Suprapubic skin (tissue), 4 donors: ENCODE data around the gene KCP. TPM values are rescaled to one million over a fixed set of nuclear protein-coding genes. Genes with fewer than 3 reads are reported as not detected.
A peak's percentile ranks its signal among the peaks of the same experiment; 100 is the strongest.

ENCODE experiments used
- DNase-seq, 2 donors: peaks; one replicate each; pipeline ENCODE4 v3.0.0-alpha.2; 2019; ENCODE audit warnings: low spot score in 2 of 2
- H3K27ac ChIP-seq: fragments of 200-600 bp; sonication (generic); one replicate; pipeline ENCODE4 v1.5.1; 2019
- H3K27me3 ChIP-seq: fragments of 200-600 bp; sonication (generic); one replicate; pipeline ENCODE4 v1.5.1; 2019
- H3K36me3 ChIP-seq: fragments of 200-600 bp; sonication (generic); one replicate; pipeline ENCODE4 v1.5.1; 2019
- H3K4me1 ChIP-seq: fragments of 200-600 bp; sonication (generic); one replicate; pipeline ENCODE4 v1.5.1; 2019
- H3K4me3 ChIP-seq: fragments of 200-600 bp; sonication (generic); one replicate; pipeline ENCODE4 v1.5.1; 2019; ENCODE audit warnings: mild to moderate bottlenecking
- H3K9me3 ChIP-seq: fragments of 200-600 bp; sonication (generic); one replicate; pipeline ENCODE4 v1.5.1; 2019
- CTCF ChIP-seq, 2 donors: fragments of 200-600 bp in 1 of 2; fragments of 450-650 bp in 1 of 2; sonication (generic) in 1 of 2; IDR thresholded peaks; one replicate each; pipeline ENCODE4 v1.5.1; 2016 to 2019; ENCODE audit warnings: antibody characterized with exemption in 2 of 2, mild to moderate bottlenecking in 1 of 2, moderate library complexity in 1 of 2
- EP300 ChIP-seq: sonication (generic); formaldehyde crosslinking; IDR thresholded peaks from one replicate; pipeline ENCODE4 v1.6.1; 2017; ENCODE audit warnings: antibody characterized with exemption
- POLR2A ChIP-seq, 2 donors: fragments of 450-650 bp; IDR thresholded peaks; one replicate each; pipeline ENCODE4 v1.6.1; 2017; ENCODE audit warnings: antibody characterized with exemption in 2 of 2, mild to moderate bottlenecking in 2 of 2, moderate library complexity in 2 of 2
- POLR2AphosphoS5 ChIP-seq, 3 donors: sonication (generic); formaldehyde crosslinking; IDR thresholded peaks; one replicate each; pipeline ENCODE4 v1.6.1; 2017; ENCODE audit warnings: antibody characterized with exemption in 3 of 3
- WGBS: methylation state at CpG from one replicate; pipeline ENCODE4 v1.1.5; 2018; 5-methylcytosine and 5-hydroxymethylcytosine counted together
- total RNA-seq, 4 donors: library from RNA; depleted of rRNA; stranded (reverse); fragments of >200 nt; gene quantifications; one replicate each; pipeline ENCODE4 v1.1.0, GENCODE V29; 2016

Gene KCP
- total RNA-seq, 4 donors from 2014 or later: 0.17 to 0.57 (median 0.36) TPM

GRCh38 chr7:128876978-128877755 lies 33.3 kb downstream of the KCP start:
- no peak overlapping the region for H3K4me3 ChIP-seq
- H3K4me1 ChIP-seq: no peaks in the 10 kb centered on the region
- peak; percentile 61 to 78 for DNase-seq
- no peak for TF ChIP-seq POLR2AphosphoS5 (IDR thresholded peaks at IDR 0.05)
- no peak for TF ChIP-seq POLR2A (IDR thresholded peaks at IDR 0.05)
- no peak for TF ChIP-seq EP300
- TF ChIP-seq CTCF (IDR thresholded peaks at IDR 0.05): no peak
- H3K27ac ChIP-seq: no peak overlapping the region
- no peaks in the 10 kb centered on the region for H3K36me3 ChIP-seq
- WGBS: 94% methylated on average over 7 of the region's 32 CpGs
- no peaks in the 10 kb centered on the region for H3K27me3 ChIP-seq
- H3K9me3 ChIP-seq: no peaks in the 10 kb centered on the region

DNA sequence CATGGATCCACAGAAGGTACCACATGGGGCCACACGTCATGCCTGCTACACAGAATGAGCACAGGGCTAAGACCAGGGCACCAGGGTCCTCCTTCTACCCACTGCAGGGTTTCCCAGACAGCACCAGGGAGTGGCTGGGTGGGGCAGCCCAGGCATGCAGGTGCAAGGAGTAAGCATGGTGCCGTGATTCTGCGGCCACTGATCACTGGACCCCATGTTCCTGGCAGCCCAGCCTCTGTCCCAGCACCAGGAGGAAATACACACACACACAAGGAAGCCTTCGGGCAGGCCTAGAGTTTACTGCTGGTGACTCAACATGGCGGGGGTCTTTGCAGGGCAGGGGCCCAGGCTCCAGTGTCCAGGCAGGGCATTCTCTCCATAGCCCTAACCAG lies 33.9 kb downstream of the KCP start:
- TF ChIP-seq POLR2A (IDR thresholded peaks at IDR 0.05) (no peak), CTCF (IDR thresholded peaks at IDR 0.05) (no peak), EP300 (no peak), POLR2AphosphoS5 (IDR thresholded peaks at IDR 0.05) (no peak)
- Histone ChIP-seq H3K27ac (no peak overlapping the region), H3K9me3 (no peaks in the 10 kb centered on the region), H3K27me3 (no peaks in the 10 kb centered on the region), H3K36me3 (no peaks in the 10 kb centered on the region), H3K4me3 (no peak overlapping the region), H3K4me1 (no peaks in the 10 kb centered on the region)
- WGBS: 89% methylated on average over 1 of the region's 5 CpGs
- DNase-seq: peak in 1 of 2 donors; percentile 46

GRCh38 chr7:128876127-128876526 lies 34.4 kb downstream of the KCP start:
- Histone ChIP-seq H3K36me3 (no peaks in the 10 kb centered on the region), H3K9me3 (no peaks in the 10 kb centered on the region), H3K4me1 (no peaks in the 10 kb centered on the region), H3K27me3 (no peaks in the 10 kb centered on the region), H3K4me3 (no peak overlapping the region), H3K27ac (no peak overlapping the region)
- WGBS: 44% methylated on average over 3 of the region's 3 CpGs
- no peak for TF ChIP-seq POLR2A (IDR thresholded peaks at IDR 0.05)
- peak in 1 of 2 donors; percentile 26 for DNase-seq

- H3K27me3 ChIP-seq: no peaks in the 10 kb centered on the region
- 61% methylated on average over 8 of the region's 8 CpGs for WGBS
- no peaks in the 10 kb centered on the region for H3K36me3 ChIP-seq
- no peak overlapping the region for H3K4me3 ChIP-seq
- no peak for TF ChIP-seq CTCF (IDR thresholded peaks at IDR 0.05)
- no peak for TF ChIP-seq POLR2AphosphoS5 (IDR thresholded peaks at IDR 0.05)
- no peak for TF ChIP-seq POLR2A (IDR thresholded peaks at IDR 0.05)
- no peak for TF ChIP-seq EP300
- H3K27ac ChIP-seq: no peak overlapping the region
- DNase-seq: peak in 1 of 2 donors; percentile 29
- no peaks in the 10 kb centered on the region for H3K4me1 ChIP-seq
- H3K9me3 ChIP-seq: no peaks in the 10 kb centered on the region
These were observed 35.0 kb downstream of the KCP start for GRCh38 chr7:128875523-128875948.

GRCh38 chr7:128874140-128875031 lies 36.1 kb downstream of the KCP start:
- 75% methylated on average over 17 of the region's 22 CpGs for whole genome bisulfite sequencing
- no peaks in the 10 kb centered on the region for H3K27me3 ChIP-seq
- no peak for TF ChIP-seq POLR2A (IDR thresholded peaks at IDR 0.05)
- no peak for TF ChIP-seq POLR2AphosphoS5 (IDR thresholded peaks at IDR 0.05)
- TF ChIP-seq EP300: no peak
- no peak for TF ChIP-seq CTCF (IDR thresholded peaks at IDR 0.05)
- peak in 1 of 2 donors; percentile 74 for DNase-seq
- no peak overlapping the region for H3K27ac ChIP-seq
- peaks cover 7% of the 10 kb centered on the region for H3K4me1 ChIP-seq
- no peaks in the 10 kb centered on the region for H3K36me3 ChIP-seq
- H3K9me3 ChIP-seq: no peaks in the 10 kb centered on the region
- no peak overlapping the region for H3K4me3 ChIP-seq
